ENCODE data around the gene AAGAB. TPM values are rescaled to one million over a fixed set of nuclear protein-coding genes. Genes with fewer than 3 reads are reported as not detected.

AAGAB gene
- total RNA-seq, 1 experiment from 2014 or later = 59.1 TPM

GRCh38 chr15:67244971-67245478 is 9.4 kb downstream of the AAGAB start:
- Histone ChIP-seq H3K27me3 (replicated peaks) (no peaks in the 10 kb centered on the region), H3K27ac (no peak overlapping the region)
- DNase-seq (ENCODE audit: low read depth in 1 of 2, low spot score in 2 of 2) = no peak

GRCh38 chr15:67242708-67243111 is 11.8 kb downstream of the AAGAB start:
- Histone ChIP-seq H3K36me3 (peaks cover 15% of the 10 kb centered on the region; the same call in 1 of the 2 replicates), H3K4me3 (no peak overlapping the region), H3K27me3 (replicated peaks) (no peaks in the 10 kb centered on the region), H3K9me3 (replicated peaks) (no peaks in the 10 kb centered on the region), H3K4me1 (replicated peaks) (peaks cover 9% of the 10 kb centered on the region; the same call in 1 of the 2 replicates), H3K27ac (no peak overlapping the region)
- no peak for DNase-seq (ENCODE audit: low read depth in 1 of 2, low spot score in 2 of 2)

More at GRCh38 chr15:67244971-67245478, 9.4 kb downstream of the AAGAB start:
- Histone ChIP-seq H3K4me3 (no peak overlapping the region), H3K36me3 (peaks cover 22% of the 10 kb centered on the region; the same call in 1 of the 2 replicates), H3K4me1 (replicated peaks) (peaks cover 5% of the 10 kb centered on the region; the same call in 1 of the 2 replicates), H3K9me3 (replicated peaks) (no peaks in the 10 kb centered on the region)

- no peak for DNase-seq (ENCODE audit: low read depth in 1 of 2, low spot score in 2 of 2)
- H3K27ac ChIP-seq = no peak overlapping the region
- H3K4me3 ChIP-seq = no peak overlapping the region
- peaks cover 8% of the 10 kb centered on the region; the same call in 1 of the 2 replicates for H3K36me3 ChIP-seq
- H3K9me3 ChIP-seq (replicated peaks) = no peaks in the 10 kb centered on the region
- peaks cover 9% of the 10 kb centered on the region; the same call in 1 of the 2 replicates for H3K4me1 ChIP-seq (replicated peaks)
- H3K27me3 ChIP-seq (replicated peaks) = no peaks in the 10 kb centered on the region
These were observed 13.2 kb downstream of the AAGAB start for GRCh38 chr15:67241132-67241855.

- Histone ChIP-seq H3K27me3 (replicated peaks) (no peaks in the 10 kb centered on the region), H3K4me3 (no peak overlapping the region), H3K36me3 (peaks cover 4% of the 10 kb centered on the region; the same call in 1 of the 2 replicates), H3K27ac (no peak overlapping the region), H3K4me1 (replicated peaks) (peaks cover 9% of the 10 kb centered on the region; the same call in 1 of the 2 replicates), H3K9me3 (replicated peaks) (no peaks in the 10 kb centered on the region)
- DNase-seq (ENCODE audit: low read depth in 1 of 2, low spot score in 2 of 2) = peak in 1 of 2 experiments; percentile 9
These were observed 14.0 kb downstream of the AAGAB start for GRCh38 chr15:67240235-67241131.

- no peak for DNase-seq (ENCODE audit: low read depth in 1 of 2, low spot score in 2 of 2)
- Histone ChIP-seq H3K9me3 (replicated peaks) (no peaks in the 10 kb centered on the region), H3K27ac (no peak overlapping the region), H3K4me1 (replicated peaks) (no peaks in the 10 kb centered on the region), H3K4me3 (no peak overlapping the region), H3K36me3 (peaks cover 57% of the 10 kb centered on the region), H3K27me3 (replicated peaks) (no peaks in the 10 kb centered on the region)
These were observed 21.9 kb downstream of the AAGAB start for GRCh38 chr15:67232591-67232990.

GRCh38 chr15:67230504-67230903 is 24.0 kb downstream of the AAGAB start:
- peaks cover 61% of the 10 kb centered on the region for H3K36me3 ChIP-seq
- DNase-seq (ENCODE audit: low read depth in 1 of 2, low spot score in 2 of 2) = no peak

GRCh38 chr15:67228286-67228685 is 26.2 kb downstream of the AAGAB start:
- Histone ChIP-seq H3K27ac (no peak overlapping the region), H3K9me3 (replicated peaks) (no peaks in the 10 kb centered on the region), H3K36me3 (peaks cover 56% of the 10 kb centered on the region), H3K4me3 (no peak overlapping the region), H3K27me3 (replicated peaks) (no peaks in the 10 kb centered on the region), H3K4me1 (replicated peaks) (no peaks in the 10 kb centered on the region)
- DNase-seq (ENCODE audit: low read depth in 1 of 2, low spot score in 2 of 2) = no peak

More at GRCh38 chr15:67230504-67230903, 24.0 kb downstream of the AAGAB start:
- Histone ChIP-seq H3K9me3 (replicated peaks) (no peaks in the 10 kb centered on the region), H3K4me1 (replicated peaks) (no peaks in the 10 kb centered on the region), H3K4me3 (no peak overlapping the region), H3K27ac (no peak overlapping the region), H3K27me3 (replicated peaks) (no peaks in the 10 kb centered on the region)

GRCh38 chr15:67227846-67228245 is 26.6 kb downstream of the AAGAB start:
- Histone ChIP-seq H3K9me3 (replicated peaks) (no peaks in the 10 kb centered on the region), H3K27ac (no peak overlapping the region), H3K36me3 (peaks cover 52% of the 10 kb centered on the region), H3K4me3 (no peak overlapping the region), H3K4me1 (replicated peaks) (no peaks in the 10 kb centered on the region), H3K27me3 (replicated peaks) (no peaks in the 10 kb centered on the region)
- DNase-seq (ENCODE audit: low read depth in 1 of 2, low spot score in 2 of 2) = no peak

GRCh38 chr15:67227431-67227830 is 27.0 kb downstream of the AAGAB start:
- no peak for DNase-seq (ENCODE audit: low read depth in 1 of 2, low spot score in 2 of 2)
- H3K27me3 ChIP-seq (replicated peaks) = no peaks in the 10 kb centered on the region
- no peak overlapping the region for H3K4me3 ChIP-seq
- H3K27ac ChIP-seq = no peak overlapping the region
- no peaks in the 10 kb centered on the region for H3K9me3 ChIP-seq (replicated peaks)
- peaks cover 48% of the 10 kb centered on the region for H3K36me3 ChIP-seq
- H3K4me1 ChIP-seq (replicated peaks) = no peaks in the 10 kb centered on the region

- Histone ChIP-seq H3K27me3 (replicated peaks) (no peaks in the 10 kb centered on the region), H3K4me1 (replicated peaks) (no peaks in the 10 kb centered on the region), H3K9me3 (replicated peaks) (no peaks in the 10 kb centered on the region), H3K27ac (no peak overlapping the region), H3K4me3 (no peak overlapping the region), H3K36me3 (peaks cover 30% of the 10 kb centered on the region)
- no peak for DNase-seq (ENCODE audit: low read depth in 1 of 2, low spot score in 2 of 2)
These were observed 29.1 kb downstream of the AAGAB start for GRCh38 chr15:67225336-67225735.

GRCh38 chr15:67224889-67225288 is 29.6 kb downstream of the AAGAB start:
- no peaks in the 10 kb centered on the region for H3K4me1 ChIP-seq (replicated peaks)
- H3K27ac ChIP-seq = no peak overlapping the region
- H3K27me3 ChIP-seq (replicated peaks) = no peaks in the 10 kb centered on the region
- no peak overlapping the region for H3K4me3 ChIP-seq
- H3K36me3 ChIP-seq = peaks cover 29% of the 10 kb centered on the region
- no peak for DNase-seq (ENCODE audit: low read depth in 1 of 2, low spot score in 2 of 2)
- H3K9me3 ChIP-seq (replicated peaks) = no peaks in the 10 kb centered on the region

- H3K4me1 ChIP-seq (replicated peaks) = no peaks in the 10 kb centered on the region
- peaks cover 17% of the 10 kb centered on the region for H3K36me3 ChIP-seq
- no peak overlapping the region for H3K27ac ChIP-seq
- no peaks in the 10 kb centered on the region for H3K9me3 ChIP-seq (replicated peaks)
- H3K27me3 ChIP-seq (replicated peaks) = no peaks in the 10 kb centered on the region
- H3K4me3 ChIP-seq = no peak overlapping the region
- no peak for DNase-seq (ENCODE audit: low read depth in 1 of 2, low spot score in 2 of 2)
These were observed 35.2 kb downstream of the AAGAB start for GRCh38 chr15:67219288-67219687.

- no peaks in the 10 kb centered on the region for H3K4me1 ChIP-seq (replicated peaks)
- DNase-seq (ENCODE audit: low read depth in 1 of 2, low spot score in 2 of 2) = no peak
- peaks cover 17% of the 10 kb centered on the region for H3K36me3 ChIP-seq
- H3K27ac ChIP-seq = no peak overlapping the region
- H3K4me3 ChIP-seq = no peak overlapping the region
- H3K9me3 ChIP-seq (replicated peaks) = no peaks in the 10 kb centered on the region
- no peaks in the 10 kb centered on the region for H3K27me3 ChIP-seq (replicated peaks)
These were observed 36.0 kb downstream of the AAGAB start for GRCh38 chr15:67218428-67218827.

- Histone ChIP-seq H3K36me3 (peaks cover 17% of the 10 kb centered on the region), H3K27ac (no peak overlapping the region), H3K9me3 (replicated peaks) (no peaks in the 10 kb centered on the region), H3K27me3 (replicated peaks) (no peaks in the 10 kb centered on the region), H3K4me3 (no peak overlapping the region), H3K4me1 (replicated peaks) (no peaks in the 10 kb centered on the region)
- DNase-seq (ENCODE audit: low read depth in 1 of 2, low spot score in 2 of 2) = no peak
These were observed 37.6 kb downstream of the AAGAB start for GRCh38 chr15:67216859-67217258.

Data from SJSA1 (cell line).